Activated T-cell treated with anti-CD3 and anti-CD28 coated beads, Interleukin-2, amount 50 U/mL, for 72 hours (primary cell): Measurements from ENCODE around the gene ARHGAP42. TPM values are rescaled to one million over a fixed set of nuclear protein-coding genes. Genes with fewer than 3 reads are reported as not detected.

Experiments
- ATAC-seq, 2 donors: fragments of 150-1000 bp; cut with Tn5 transposase; replicated peaks in 1 of 2; 2 replicates each; pipeline ENCODE4 v1.10.0; 2021; ENCODE audit warnings: moderate library complexity in 2 of 2, mild to moderate bottlenecking in 1 of 2
- DNase-seq, 2 donors: peaks; one replicate each; pipeline ENCODE4 v3.0.0; 2021 to 2022; ENCODE audit warnings: mixed read lengths in 1 of 2
- H3K27ac Mint-ChIP-seq: one replicate; pipeline ENCODE4 v1.8.0; 2022; ENCODE audit warnings: mild to moderate bottlenecking, moderate library complexity, mixed read lengths
- H3K27me3 Mint-ChIP-seq: one replicate; pipeline ENCODE4 v1.8.0; 2022; ENCODE audit warnings: low read depth, mixed read lengths
- H3K36me3 Mint-ChIP-seq, 2 donors: one replicate each; pipeline ENCODE4 v1.8.0; 2022; ENCODE audit warnings: mixed read lengths in 2 of 2, mild to moderate bottlenecking in 1 of 2; ENCODE audit not compliant: insufficient read depth in 2 of 2
- H3K4me1 Mint-ChIP-seq: one replicate; pipeline ENCODE4 v1.8.0; 2022; ENCODE audit warnings: low read depth, mixed read lengths
- H3K4me3 Mint-ChIP-seq, 2 donors: one replicate each; pipeline ENCODE4 v1.8.0; 2022; ENCODE audit warnings: mild to moderate bottlenecking in 2 of 2, mixed read lengths in 2 of 2, moderate library complexity in 2 of 2
- H3K9me3 Mint-ChIP-seq, 2 donors: one replicate each; pipeline ENCODE4 v1.8.0; 2022; ENCODE audit warnings: mixed read lengths in 2 of 2
- total RNA-seq, 2 donors: library from RNA; stranded (reverse); gene quantifications; one replicate each; pipeline ENCODE4 v1.2.3, GENCODE V29; 2022

Gene ARHGAP42
- total RNA-seq, 2 donors from 2014 or later, result 0.28 TPM; not detected in 1

- no peak for DNase-seq
- no peak for ATAC-seq
- Mint-ChIP-seq H3K9me3 (peaks cover 0 to 2% of the 10 kb centered on the region in 2 donors), H3K27me3 (no peaks in the 10 kb centered on the region), H3K36me3 (no peaks in the 10 kb centered on the region), H3K27ac (no peak overlapping the region), H3K4me3 (no peak overlapping the region), H3K4me1 (no peaks in the 10 kb centered on the region)
These were observed 144.1 kb downstream of the ARHGAP42 start for GRCh38 chr11:100830978-100831732.

GRCh38 chr11:100831929-100832494 is 144.9 kb downstream of the ARHGAP42 start:
- Mint-ChIP-seq H3K4me1 (no peaks in the 10 kb centered on the region), H3K4me3 (no peak overlapping the region), H3K27ac (no peak overlapping the region), H3K27me3 (no peaks in the 10 kb centered on the region), H3K36me3 (no peaks in the 10 kb centered on the region), H3K9me3 (peaks cover 0 to 2% of the 10 kb centered on the region in 2 donors)
- ATAC-seq (no peak), DNase-seq (no peak)

- Mint-ChIP-seq H3K9me3 (peaks cover 0 to 2% of the 10 kb centered on the region in 2 donors), H3K27ac (no peak overlapping the region), H3K36me3 (no peaks in the 10 kb centered on the region), H3K4me3 (no peak overlapping the region), H3K27me3 (no peaks in the 10 kb centered on the region), H3K4me1 (no peaks in the 10 kb centered on the region)
- DNase-seq (no peak), ATAC-seq (no peak)
These were observed 145.7 kb downstream of the ARHGAP42 start for GRCh38 chr11:100832829-100833228.

GRCh38 chr11:100833276-100833675 is 146.2 kb downstream of the ARHGAP42 start:
- Mint-ChIP-seq H3K4me3 (no peak overlapping the region), H3K9me3 (peaks cover 0 to 2% of the 10 kb centered on the region in 2 donors), H3K36me3 (no peaks in the 10 kb centered on the region), H3K4me1 (no peaks in the 10 kb centered on the region), H3K27ac (no peak overlapping the region), H3K27me3 (no peaks in the 10 kb centered on the region)
- no peak for DNase-seq
- ATAC-seq, result no peak

GRCh38 chr11:100835854-100836253 is 148.8 kb downstream of the ARHGAP42 start:
- no peaks in the 10 kb centered on the region for H3K4me1 Mint-ChIP-seq
- H3K27me3 Mint-ChIP-seq, result no peaks in the 10 kb centered on the region
- H3K27ac Mint-ChIP-seq, result no peak overlapping the region
- no peak overlapping the region for H3K4me3 Mint-ChIP-seq
- ATAC-seq, result no peak
- DNase-seq, result no peak
- no peaks in the 10 kb centered on the region for H3K36me3 Mint-ChIP-seq
- H3K9me3 Mint-ChIP-seq, result no peaks in the 10 kb centered on the region

GRCh38 chr11:100837311-100837710 is 150.2 kb downstream of the ARHGAP42 start:
- H3K27ac Mint-ChIP-seq, result no peak overlapping the region
- H3K9me3 Mint-ChIP-seq, result no peaks in the 10 kb centered on the region
- no peak for DNase-seq
- no peaks in the 10 kb centered on the region for H3K27me3 Mint-ChIP-seq
- H3K4me1 Mint-ChIP-seq, result no peaks in the 10 kb centered on the region
- no peaks in the 10 kb centered on the region for H3K36me3 Mint-ChIP-seq
- no peak for ATAC-seq
- no peak overlapping the region for H3K4me3 Mint-ChIP-seq

GRCh38 chr11:100841711-100842407 is 154.8 kb downstream of the ARHGAP42 start:
- Mint-ChIP-seq H3K36me3 (no peaks in the 10 kb centered on the region), H3K4me1 (no peaks in the 10 kb centered on the region), H3K27ac (no peak overlapping the region), H3K4me3 (no peak overlapping the region), H3K27me3 (no peaks in the 10 kb centered on the region), H3K9me3 (peaks cover 2 to 3% of the 10 kb centered on the region in 2 donors)
- DNase-seq (no peak), ATAC-seq (no peak)

- Mint-ChIP-seq H3K9me3 (peaks cover 1 to 2% of the 10 kb centered on the region in 2 donors), H3K36me3 (no peaks in the 10 kb centered on the region), H3K4me3 (no peak overlapping the region), H3K27me3 (no peaks in the 10 kb centered on the region), H3K4me1 (no peaks in the 10 kb centered on the region), H3K27ac (no peak overlapping the region)
- DNase-seq (no peak), ATAC-seq (no peak)
These were observed 160.7 kb downstream of the ARHGAP42 start for GRCh38 chr11:100847696-100848216.

GRCh38 chr11:100849009-100849900 is 162.2 kb downstream of the ARHGAP42 start:
- Mint-ChIP-seq H3K9me3 (peaks cover 0 to 2% of the 10 kb centered on the region in 2 donors), H3K27ac (no peak overlapping the region), H3K36me3 (no peaks in the 10 kb centered on the region)

GRCh38 chr11:100849901-100850235 is 162.8 kb downstream of the ARHGAP42 start:
- no peak for ATAC-seq
- Mint-ChIP-seq H3K9me3 (peaks cover 0 to 2% of the 10 kb centered on the region in 2 donors), H3K4me1 (no peaks in the 10 kb centered on the region), H3K36me3 (no peaks in the 10 kb centered on the region), H3K27ac (no peak overlapping the region), H3K4me3 (no peak overlapping the region), H3K27me3 (no peaks in the 10 kb centered on the region)
- no peak for DNase-seq

More at GRCh38 chr11:100849009-100849900, 162.2 kb downstream of the ARHGAP42 start:
- Mint-ChIP-seq H3K27me3 (no peaks in the 10 kb centered on the region), H3K4me1 (no peaks in the 10 kb centered on the region), H3K4me3 (no peak overlapping the region)
- no peak for DNase-seq
- ATAC-seq, result no peak

GRCh38 chr11:100851147-100851546 is 164.1 kb downstream of the ARHGAP42 start:
- Mint-ChIP-seq H3K4me3 (no peak overlapping the region), H3K27ac (no peak overlapping the region)

GRCh38 chr11:100851584-100852152 is 164.6 kb downstream of the ARHGAP42 start:
- Mint-ChIP-seq H3K4me1 (no peaks in the 10 kb centered on the region), H3K27me3 (no peaks in the 10 kb centered on the region), H3K27ac (no peak overlapping the region), H3K36me3 (no peaks in the 10 kb centered on the region), H3K4me3 (no peak overlapping the region), H3K9me3 (no peaks in the 10 kb centered on the region)
- ATAC-seq (no peak), DNase-seq (no peak)

More at GRCh38 chr11:100851147-100851546, 164.1 kb downstream of the ARHGAP42 start:
- H3K9me3 Mint-ChIP-seq, result peaks cover 0 to 2% of the 10 kb centered on the region in 2 donors
- DNase-seq (no peak), ATAC-seq (no peak)
- no peaks in the 10 kb centered on the region for H3K27me3 Mint-ChIP-seq
- H3K36me3 Mint-ChIP-seq, result no peaks in the 10 kb centered on the region
- no peaks in the 10 kb centered on the region for H3K4me1 Mint-ChIP-seq
